Measurements from ENCODE around the gene ANKRD17.
"Not testable (repeated sequence)": the region's sequence is repeated elsewhere in the genome, so short reads cannot be mapped to it uniquely, and the experiment has no call there.

Gene ANKRD17

DNA sequence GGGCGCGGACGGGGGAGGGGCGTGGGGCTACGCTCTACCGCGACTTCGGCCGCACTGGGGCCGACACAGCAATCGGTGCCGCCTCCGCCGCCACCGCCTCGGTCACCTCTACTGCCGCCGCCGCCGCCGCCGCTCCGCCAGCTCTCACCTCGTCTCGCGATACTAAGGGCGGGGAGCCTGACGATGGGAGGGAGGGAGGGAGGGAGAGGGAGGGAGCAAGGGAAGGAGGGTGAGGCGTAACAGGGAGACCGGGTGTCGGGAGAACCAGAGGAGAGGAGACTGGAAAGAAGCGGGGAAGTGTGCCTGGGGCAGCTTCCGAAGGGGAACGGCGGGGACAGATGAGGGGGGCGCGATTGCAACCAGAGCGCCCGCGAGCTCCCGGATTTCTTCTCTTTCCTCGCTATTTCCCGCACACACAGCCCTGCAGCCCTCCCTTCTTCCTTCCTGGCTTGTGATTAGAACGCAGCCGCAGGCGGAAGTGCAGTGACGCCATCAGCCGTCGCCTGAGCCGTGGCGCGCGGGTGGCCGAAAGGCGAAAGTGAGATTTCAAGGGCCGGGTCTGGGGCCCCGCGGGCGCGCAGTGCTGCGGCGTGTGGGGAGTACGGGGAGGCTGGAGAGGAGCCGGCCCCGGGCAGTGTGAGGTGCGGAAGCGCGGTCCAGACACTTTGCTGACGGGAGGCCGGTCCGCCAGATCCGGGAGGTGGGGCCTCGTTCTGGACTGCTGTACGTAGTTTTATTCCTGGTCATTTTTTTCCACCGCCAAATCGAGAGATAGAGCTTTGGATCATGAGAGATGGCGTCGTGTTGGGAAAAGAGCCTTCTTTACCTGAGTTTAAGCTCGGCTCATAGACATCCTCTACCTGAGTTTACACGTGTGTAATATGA lies at the start of gene ANKRD17:
TSS of gene ANKRD17 (minus strand) at position 113 of the 885 bp plus-strand sequence. CDS start 130 bp downstream, outside the sequence.
- peak; percentile 89 for DNase-seq (ENCODE audit: low spot score)

- peak; percentile 5 for DNase-seq (ENCODE audit: low spot score)
Observed at GRCh38 chr4:73308286-73308685, 49.7 kb upstream of the ANKRD17 start.

DNA sequence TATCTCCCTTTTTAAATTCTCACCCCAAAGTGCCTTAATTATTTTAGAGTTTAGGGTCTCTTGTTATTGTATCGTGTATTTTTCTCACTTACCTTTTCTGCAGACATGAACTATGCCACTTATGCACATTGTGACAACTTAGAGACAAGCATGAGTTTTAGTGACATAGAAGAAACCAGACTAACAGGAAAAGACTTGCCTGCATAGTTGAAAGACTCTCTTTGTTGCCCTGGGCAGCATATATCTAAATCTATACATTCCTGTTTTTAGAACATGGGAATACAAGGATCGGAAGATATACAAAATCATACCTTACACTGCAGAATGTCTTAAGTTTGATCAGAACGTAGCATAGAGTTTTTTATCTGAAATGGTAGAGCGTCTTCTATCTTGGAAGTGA lies 45.1 kb upstream of the ANKRD17 start:
- no peak for DNase-seq (ENCODE audit: low spot score)

- no peak for DNase-seq (ENCODE audit: low spot score)
Observed at GRCh38 chr4:73299548-73300280, 41.1 kb upstream of the ANKRD17 start.

GRCh38 chr4:73292661-73293060 lies 34.1 kb upstream of the ANKRD17 start:
- DNase-seq (ENCODE audit: low spot score) = not testable (repeated sequence)

- no peak for DNase-seq (ENCODE audit: low spot score)
Observed at GRCh38 chr4:73281982-73282381, 23.4 kb upstream of the ANKRD17 start.

DNA sequence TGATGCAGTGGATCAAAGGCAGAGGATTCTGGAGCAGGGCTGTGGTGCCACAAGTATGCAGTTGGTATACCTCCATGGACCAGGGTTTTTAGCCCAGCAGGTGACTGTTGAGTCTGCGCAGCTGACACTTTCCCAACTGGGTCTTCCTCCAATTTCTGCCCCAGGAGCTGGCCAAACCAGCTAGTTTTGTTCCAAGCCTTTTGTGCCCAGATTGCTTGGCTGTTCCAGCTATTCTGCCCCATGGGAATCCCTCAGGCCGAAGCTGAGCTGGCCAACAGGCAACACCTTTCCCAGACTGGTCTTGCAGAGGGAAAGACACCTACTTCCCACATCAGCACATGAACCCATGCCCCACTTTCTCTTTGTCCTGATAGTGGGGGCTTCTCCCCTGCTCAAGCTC lies 22.8 kb upstream of the ANKRD17 start:
- DNase-seq (ENCODE audit: low spot score) = no peak

DNA sequence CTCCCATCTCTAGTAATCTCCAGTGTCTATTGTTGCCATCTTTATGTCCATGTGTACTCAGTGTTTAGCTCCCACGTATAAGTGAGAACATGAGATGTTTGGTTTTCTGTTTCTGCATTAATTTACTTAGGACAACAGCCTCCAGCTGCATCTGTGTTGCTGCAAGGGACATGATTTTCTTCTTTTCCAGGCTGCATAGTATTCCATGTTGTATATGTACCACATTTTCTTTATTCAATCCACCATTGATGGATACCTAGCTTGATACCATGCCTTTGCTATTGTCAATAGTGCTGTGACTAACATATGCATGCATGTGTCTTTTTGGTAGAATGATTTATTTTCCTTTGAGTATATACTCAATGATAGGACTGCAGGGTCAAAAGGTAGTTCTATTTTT lies 18.6 kb upstream of the ANKRD17 start:
- no peak for DNase-seq (ENCODE audit: low spot score)

- no peak for DNase-seq (ENCODE audit: low spot score)
Observed at GRCh38 chr4:73275318-73275654, 16.7 kb upstream of the ANKRD17 start.

DNA sequence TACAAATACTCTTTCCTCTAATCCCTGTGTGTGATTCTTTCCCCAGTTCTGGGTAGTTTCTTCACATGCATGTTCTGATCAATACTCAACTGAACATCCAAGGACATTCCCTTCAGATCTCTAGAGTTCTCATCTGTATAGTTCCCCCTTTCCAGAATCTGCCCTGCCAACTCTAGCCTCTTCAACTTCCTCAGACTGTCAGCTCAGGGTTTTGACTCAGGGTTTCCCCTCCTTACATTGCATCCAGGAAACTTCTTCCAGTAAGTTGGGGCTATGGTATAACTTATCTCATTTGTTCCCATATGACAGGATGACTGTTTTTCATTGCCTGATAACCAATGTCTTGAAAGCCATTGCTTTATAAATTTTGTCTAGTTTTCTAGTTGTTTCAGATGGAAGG lies 14.2 kb upstream of the ANKRD17 start:
- no peak for DNase-seq (ENCODE audit: low spot score)

DNA sequence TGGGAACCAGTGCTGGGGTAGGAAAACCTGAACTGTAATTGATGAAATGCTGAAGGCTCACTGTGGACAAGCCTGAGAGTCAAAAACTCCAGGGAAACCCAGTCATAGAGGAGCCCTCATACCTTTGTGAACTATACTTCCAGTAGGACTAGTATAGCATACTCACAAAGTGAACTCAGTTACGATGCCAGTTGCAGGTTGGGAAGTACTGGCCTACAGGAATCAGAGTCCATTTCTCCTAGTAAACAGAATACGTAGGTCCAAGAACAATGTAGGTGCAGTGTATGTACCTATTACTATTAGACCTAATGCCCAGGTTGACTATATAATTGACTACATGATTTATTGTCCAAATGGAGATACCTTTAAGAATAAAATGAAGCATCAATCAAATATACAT lies 8.5 kb upstream of the ANKRD17 start:
- no peak for DNase-seq (ENCODE audit: low spot score)

DNA sequence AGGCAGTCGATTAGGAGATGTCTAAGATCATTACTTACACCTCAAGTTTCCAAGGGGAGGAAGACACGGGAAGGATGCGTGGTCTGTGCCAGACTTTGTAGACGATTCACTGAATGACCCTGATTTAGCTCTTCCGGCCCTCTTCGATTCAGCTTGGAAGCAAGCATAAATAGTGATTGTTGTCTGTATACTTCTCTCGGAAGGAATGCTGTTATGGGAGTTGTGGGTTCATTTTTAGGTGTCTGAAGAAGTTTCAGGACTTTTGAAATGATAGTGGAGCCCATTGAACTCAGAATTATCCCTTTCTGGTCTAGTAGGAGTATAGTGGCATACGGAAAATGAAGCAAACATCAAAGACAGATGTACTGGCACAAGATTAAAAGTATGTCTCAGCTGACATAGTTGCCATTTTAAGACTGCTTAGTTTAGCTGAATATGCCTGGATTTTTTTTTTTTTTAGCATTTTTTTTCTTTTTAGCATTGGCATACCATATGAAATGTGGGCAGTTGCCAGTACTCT lies 1.0 kb upstream of the ANKRD17 start:
- DNase-seq (ENCODE audit: low spot score) = no peak

GRCh38 chr4:73258436-73258685 lies 237 bp downstream of the ANKRD17 start:
- DNase-seq (ENCODE audit: low spot score) = no peak

DNA sequence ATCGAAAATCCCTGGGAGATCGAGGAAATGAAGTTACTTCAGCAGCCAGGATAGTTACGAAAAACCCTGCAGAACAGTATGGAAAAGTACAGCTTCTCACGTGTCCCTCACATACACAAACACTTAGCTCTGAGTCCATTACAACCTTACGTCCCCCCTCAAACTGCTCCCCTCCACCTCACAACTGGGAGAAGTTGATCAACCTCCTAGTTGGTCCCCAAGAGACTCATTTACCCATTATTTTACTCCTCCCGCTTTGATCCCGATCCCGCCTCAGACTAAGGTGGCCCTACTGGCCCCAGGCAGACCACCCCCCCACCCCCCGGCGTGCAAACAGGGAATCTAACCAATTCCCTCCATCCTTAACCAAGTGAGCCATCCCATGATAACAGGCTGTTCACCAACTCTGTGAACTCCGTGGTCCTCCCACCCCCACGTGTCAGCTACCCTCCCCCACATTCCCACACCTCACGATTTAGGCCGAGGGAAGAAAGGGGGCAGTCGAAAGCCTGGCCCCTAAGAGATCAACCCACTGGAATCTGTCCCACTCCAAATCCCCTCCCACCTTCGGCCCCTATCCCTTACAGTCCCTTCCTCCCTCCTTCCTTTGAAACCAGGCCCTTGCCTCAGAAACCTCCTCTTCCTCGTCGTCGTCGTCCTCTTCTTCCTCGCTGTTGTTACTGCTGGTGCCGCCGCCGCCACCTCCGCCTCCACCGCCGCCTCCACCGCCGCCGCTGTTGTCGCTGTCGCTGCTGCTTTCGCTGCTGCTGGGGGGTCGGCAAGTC lies 755 bp downstream of the ANKRD17 start:
- DNase-seq (ENCODE audit: low spot score) = no peak

DNA sequence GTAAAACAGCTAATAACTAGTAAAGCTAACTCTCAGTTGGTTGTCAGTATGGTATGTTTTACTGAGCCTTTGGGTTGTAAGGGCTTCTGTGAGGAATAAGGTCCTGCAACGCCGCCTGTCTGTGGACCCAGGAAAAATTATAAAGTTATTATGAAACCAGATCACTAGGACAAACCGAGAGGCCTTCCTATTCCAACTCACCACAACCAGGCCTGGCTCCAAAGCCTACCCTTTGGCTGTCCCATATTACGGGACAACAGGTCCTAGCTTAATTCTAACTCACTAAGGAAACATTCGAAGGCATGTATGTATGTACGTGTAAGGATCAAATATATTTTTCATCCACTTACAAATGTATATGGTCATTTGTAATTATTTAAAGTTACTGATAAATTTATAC lies 1.4 kb downstream of the ANKRD17 start:
- DNase-seq (ENCODE audit: low spot score) = peak; percentile 78

GRCh38 chr4:73255847-73256246 lies 2.8 kb downstream of the ANKRD17 start:
- not testable (repeated sequence) for DNase-seq (ENCODE audit: low spot score)

DNA sequence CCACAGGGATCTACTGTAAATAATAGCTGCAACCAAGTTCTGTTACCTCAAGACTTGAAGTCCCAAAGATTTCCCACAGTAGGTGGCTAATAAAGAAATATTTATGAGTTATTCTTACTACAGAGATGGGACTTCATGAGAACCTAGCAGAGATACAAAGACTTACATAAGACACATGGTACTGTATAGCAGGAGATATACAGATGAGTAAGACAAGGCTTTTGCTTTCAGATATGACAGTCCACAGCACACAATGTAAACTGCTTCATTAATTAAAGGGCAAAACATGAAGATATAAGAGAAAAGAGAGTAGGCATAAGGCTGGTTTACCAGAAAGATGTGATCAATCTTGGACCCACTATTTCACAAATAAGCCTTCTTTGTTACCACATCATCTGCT lies 6.6 kb downstream of the ANKRD17 start:
- no peak for DNase-seq (ENCODE audit: low spot score)

GRCh38 chr4:73251384-73251783 lies 7.2 kb downstream of the ANKRD17 start:
- no peak for DNase-seq (ENCODE audit: low spot score)

- DNase-seq (ENCODE audit: low spot score) = no peak
Observed at GRCh38 chr4:73250642-73251041, 8.0 kb downstream of the ANKRD17 start.

DNA sequence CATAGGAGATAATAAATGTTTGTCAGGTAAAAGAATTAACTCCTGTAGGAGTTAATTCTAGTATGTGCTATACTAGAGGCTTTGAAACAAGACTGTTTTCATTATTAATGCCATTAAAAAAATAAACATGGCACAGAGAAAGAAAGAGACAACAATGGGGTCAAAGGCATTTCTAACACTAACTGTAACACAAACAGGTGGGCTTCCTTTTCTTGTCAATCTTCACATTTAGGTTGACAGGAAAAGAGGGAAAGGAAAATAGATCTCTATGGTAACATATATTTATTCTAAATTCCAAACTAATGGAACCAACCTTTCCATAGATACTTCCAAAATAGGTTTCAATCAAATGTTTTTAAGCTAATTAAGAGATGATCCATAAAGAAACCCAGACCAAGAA lies 9.8 kb downstream of the ANKRD17 start:
- no peak for DNase-seq (ENCODE audit: low spot score)

DNA sequence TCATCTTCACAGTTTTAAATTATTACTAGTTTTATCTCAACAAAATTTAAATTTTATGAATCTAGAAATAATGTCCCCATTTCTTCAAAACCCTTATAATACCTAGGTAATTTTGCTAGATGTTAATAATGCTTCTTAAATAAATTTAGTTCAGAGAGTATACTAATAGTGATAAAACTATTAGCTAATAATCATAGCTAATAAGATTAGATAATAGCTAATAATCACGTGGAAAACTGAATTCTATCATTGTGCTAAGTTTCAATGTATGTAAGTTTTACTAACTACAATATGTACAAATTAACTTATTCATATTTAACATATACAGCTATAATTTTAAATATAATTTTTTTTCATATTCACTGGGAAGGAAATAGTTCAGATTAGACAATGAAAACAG lies 10.2 kb downstream of the ANKRD17 start:
- DNase-seq (ENCODE audit: low spot score) = no peak

- no peak for DNase-seq (ENCODE audit: low spot score)
Observed at GRCh38 chr4:73247100-73247499, 11.5 kb downstream of the ANKRD17 start.

GRCh38 chr4:73245955-73246354 lies 12.6 kb downstream of the ANKRD17 start:
- no peak for DNase-seq (ENCODE audit: low spot score)
